ENCODE data around the gene DNAH9. TPM values are rescaled to one million over a fixed set of nuclear protein-coding genes. Genes with fewer than 3 reads are reported as not detected.

The DNAH9 gene
- total and polyA plus RNA-seq, 2 of the 8 experiments (the other 6 are each of a cell fraction or from before 2014, with no cell fraction given) = 0.21 to 0.86 TPM

DNA sequence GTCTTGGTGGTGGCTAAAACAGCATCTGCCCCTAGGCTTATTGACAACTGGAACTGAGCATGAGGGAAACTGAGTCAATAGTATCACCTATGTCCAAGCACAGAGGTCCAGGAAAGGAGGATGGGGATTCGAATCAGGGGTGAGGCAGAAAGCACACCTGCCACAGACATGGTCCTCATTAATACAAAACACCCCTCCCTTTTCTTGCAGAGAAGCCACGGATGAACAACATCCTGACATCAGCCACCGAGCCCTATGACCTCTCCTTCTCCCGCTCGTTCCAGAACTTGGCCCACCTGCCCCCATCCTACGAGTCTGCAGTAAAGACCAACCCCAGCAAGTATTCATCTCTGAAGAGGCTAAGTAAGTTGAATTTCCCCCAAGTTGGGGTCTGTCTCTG, 42.7 kb upstream of the DNAH9 start:
- 89% methylated on average over 6 of the region's 6 CpGs; no CpG with 5 or more reads in 1 of the 2 experiments for WGBS, 2 experiments (ENCODE audit: extremely low coverage in 1 of 2, insufficient coverage in 1 of 2, insufficient read length in 1 of 2, insufficient replicate concordance in 2 of 2, low coverage in 1 of 2, low lambda C conversion rate in 2 of 2, missing lambda C conversion rate in 1 of 2)
- H4K5ac ChIP-seq (ENCODE audit: insufficient read length, low read depth, low read length) = no peak overlapping the region
- no peak overlapping the region for H3K56ac ChIP-seq (replicated peaks; ENCODE audit: insufficient read length, low read depth, low read length)
- H4K20me1 ChIP-seq (replicated peaks in 1 of 2; ENCODE audit: control insufficient read depth in 1 of 2, insufficient read depth in 2 of 2, low read length in 2 of 2) = no peaks in the 10 kb centered on the region
- H3K9me3 ChIP-seq (ENCODE audit: insufficient read depth in 2 of 2, low read depth in 1 of 2, low read length in 1 of 2) = no peaks in the 10 kb centered on the region
- no peak overlapping the region for H3K9ac ChIP-seq (replicated peaks in 1 of 4; ENCODE audit: extremely low read depth in 1 of 4, low read depth in 3 of 4, low read length in 3 of 4)
- no peak overlapping the region for H4K8ac ChIP-seq (ENCODE audit: extremely low read depth, insufficient read depth, low read length)
- H2AK5ac ChIP-seq (ENCODE audit: low read depth, low read length) = no peak overlapping the region
- FAIRE-seq = no peak
- no peak overlapping the region for H2BK5ac ChIP-seq (ENCODE audit: low read depth, low read length)
- no peak overlapping the region for H2AFZ ChIP-seq (ENCODE audit: low read length)
- H2BK120ac ChIP-seq (replicated peaks; ENCODE audit: low read depth, low read length) = no peak overlapping the region
- H4K91ac ChIP-seq (replicated peaks; ENCODE audit: insufficient read length, low read length) = no peak overlapping the region
- no peak overlapping the region for H3K4ac ChIP-seq (replicated peaks; ENCODE audit: insufficient read length, low read depth, low read length)
- no peaks in the 10 kb centered on the region; the same call in 1 of the 2 replicates for H3K23me2 ChIP-seq (ENCODE audit: low read depth, low read length)
- H3K4me2 ChIP-seq (ENCODE audit: insufficient read depth in 1 of 2, low read depth in 2 of 2, low read length in 2 of 2) = no peak overlapping the region
- H3K27ac ChIP-seq (ENCODE audit: low read depth, low read length) = no peak overlapping the region
- H3K4me3 ChIP-seq (ENCODE audit: extremely low read depth in 1 of 4, insufficient read depth in 2 of 4, low read depth in 3 of 4, low read length in 4 of 4) = no peak overlapping the region
- H3K18ac ChIP-seq (ENCODE audit: extremely low read depth, low read length) = no peak overlapping the region
- CTCF ChIA-PET (ENCODE audit: partially characterized antibody) = interaction anchor here (0.5 to 1.6 kb wide), 2 partner anchors 363 to 680 kb away, joined by 3 to 7 read pairs; no protein-coding TSS in a partner anchor
- no peaks in the 10 kb centered on the region for H3K36me3 ChIP-seq (ENCODE audit: control insufficient read depth in 2 of 4, insufficient read depth in 4 of 4, low read length in 3 of 4)
- H3K14ac ChIP-seq (ENCODE audit: insufficient read length) = no peak overlapping the region
- no peaks in the 10 kb centered on the region for H3K79me2 ChIP-seq (ENCODE audit: control insufficient read depth in 1 of 2, insufficient read depth in 2 of 2, low read length in 2 of 2)
- DNase-seq (ENCODE audit: low read depth in 1 of 2, low spot score in 2 of 2) = no peak
- H2BK15ac ChIP-seq (ENCODE audit: low read length) = no peak overlapping the region
- POLR2A ChIA-PET (ENCODE audit: partially characterized antibody) = no interaction called here
- H2BK20ac ChIP-seq (ENCODE audit: low read length) = no peak overlapping the region
- H3K27me3 ChIP-seq (replicated peaks in 1 of 4; ENCODE audit: control insufficient read depth in 3 of 4, extremely low read depth in 1 of 4, insufficient read depth in 3 of 4, low read length in 3 of 4) = no peaks in the 10 kb centered on the region
- H2BK12ac ChIP-seq (ENCODE audit: low read depth, low read length) = no peak overlapping the region
- no peak overlapping the region for H3K23ac ChIP-seq (ENCODE audit: insufficient read length)
- peaks cover 0 to 3% (median 0%) of the 10 kb centered on the region in 4 experiments; a peak in 3 of 7 replicates for H3K4me1 ChIP-seq (replicated peaks in 1 of 4; ENCODE audit: control insufficient read depth in 3 of 4, insufficient read depth in 4 of 4, low read length in 3 of 4)
- no peaks in the 10 kb centered on the region for H3K79me1 ChIP-seq (ENCODE audit: low read depth, low read length)

Data from H1 (cell line).